Aorta (tissue), 5 donors: ENCODE measurements around the gene ASAP2. TPM values are rescaled to one million over a fixed set of nuclear protein-coding genes. Genes with fewer than 3 reads are reported as not detected.

ENCODE experiments used
- ATAC-seq: fragments of 200-7000 bp; cut with Tn5 transposase; one replicate; pipeline ENCODE4 v1.9.1; 2022; ENCODE audit warnings: moderate library complexity; ENCODE audit not compliant: low FRiP score
- DNase-seq, 2 donors: peaks; one replicate each; pipeline ENCODE4 v3.0.0-alpha.2; 2020
- H3K27ac ChIP-seq, 2 donors: one replicate each; pipeline ENCODE4 v1.5.1; 2013; ENCODE audit warnings: low read length in 2 of 2, mild to moderate bottlenecking in 2 of 2, moderate library complexity in 2 of 2, control low read depth in 1 of 2, inconsistent platforms in 1 of 2, low read depth in 1 of 2
- H3K27me3 ChIP-seq, 2 donors: one replicate each; pipeline ENCODE4 v1.6.1; 2013; ENCODE audit warnings: control low read depth in 1 of 2, low read length in 1 of 2, mild to moderate bottlenecking in 1 of 2, moderate library complexity in 1 of 2; ENCODE audit not compliant: insufficient read depth in 2 of 2, control insufficient read depth in 1 of 2
- H3K36me3 ChIP-seq, 2 donors: one replicate each; pipeline ENCODE4 v1.6.1; 2013; ENCODE audit warnings: control low read depth in 1 of 2, low read length in 1 of 2, mild to moderate bottlenecking in 1 of 2; ENCODE audit not compliant: insufficient read depth in 2 of 2, control insufficient read depth in 1 of 2
- H3K4me1 ChIP-seq, 2 donors: one replicate each; pipeline ENCODE4 v1.6.1; 2013; ENCODE audit warnings: low read length in 2 of 2, control low read depth in 1 of 2, mild to moderate bottlenecking in 1 of 2, moderate library complexity in 1 of 2; ENCODE audit not compliant: insufficient read depth in 2 of 2, control insufficient read depth in 1 of 2
- H3K4me3 ChIP-seq, 2 donors: one replicate each; pipeline ENCODE4 v1.5.1; 2013; ENCODE audit warnings: low read length in 2 of 2, control low read depth in 1 of 2, mild to moderate bottlenecking in 1 of 2
- H3K9me3 ChIP-seq: one replicate; pipeline ENCODE4 v1.6.1; 2013; ENCODE audit warnings: mild to moderate bottlenecking, low read length; ENCODE audit not compliant: control insufficient read depth
- WGBS, 2 donors: extraction: QIAGEN DNeasy Blood & Tissue Kit; methylation state at CpG; one replicate each; pipeline ENCODE4 v1.1.7; 2013; 5-methylcytosine and 5-hydroxymethylcytosine counted together
- intact Hi-C, 2 donors: fragments of 100-400 bp; cut with DNase I; formaldehyde crosslinking; loops; one replicate each; pipeline versions ENCODE4 v1.14.2 to v1.15.0; 2022
- polyA plus RNA-seq, 2 donors: library from polyadenylated mRNA; stranded (reverse); fragments of 200-250 nt; gene quantifications; one replicate each; pipeline ENCODE4 v1.2.3, GENCODE V29; 2013
- total RNA-seq, 2 donors: library from RNA; stranded (reverse); fragmentation: NEBNext Ultra II Directional; extraction: Animal tissue kit (Norgen Biotek cat#: 25700); gene quantifications; one replicate each; pipeline ENCODE4 v1.2.1, GENCODE V29; 2021
- donor health status: healthy with polysubstance abuse.
- donor health status: Bipolar disorder and iron deficiency.
- donor health status: DM: no; HTN: no; CAD: no.
- donor health status: DM: no; HTN: no; CAD: no.
- donor health status: DM: yes; HTN: yes; CAD: no.

The ASAP2 gene
- total and polyA plus RNA-seq, 4 donors: 16.7 to 72.4 (median 48.8) TPM

DNA sequence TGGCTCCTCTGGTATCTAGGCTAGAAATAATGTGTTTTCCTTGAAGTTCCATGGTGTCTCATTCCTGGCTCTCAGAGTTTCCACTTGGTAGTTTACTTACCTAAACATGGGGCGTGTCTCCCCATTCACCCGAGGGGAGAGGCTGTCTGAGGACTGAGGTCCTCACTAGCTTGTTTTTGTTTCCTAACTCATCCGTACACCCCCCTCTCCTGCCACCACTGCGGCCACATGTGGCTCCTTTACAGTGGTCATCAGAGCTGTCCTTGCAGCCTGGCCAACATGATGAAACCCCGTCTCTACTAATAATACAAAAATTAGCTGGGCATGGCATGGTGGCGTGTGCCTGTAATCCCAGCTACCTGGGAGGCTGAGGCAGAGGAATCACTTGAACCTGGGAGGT is 106.0 kb downstream of the ASAP2 start:
- 86 to 88% methylated on average over 6 of the region's 6 CpGs for WGBS, 2 donors
- H3K4me3 ChIP-seq: no peak overlapping the region
- no peak overlapping the region for H3K27ac ChIP-seq
- no peaks in the 10 kb centered on the region for H3K9me3 ChIP-seq
- H3K27me3 ChIP-seq: no peaks in the 10 kb centered on the region
- intact Hi-C loops: no loop called here
- H3K36me3 ChIP-seq: no peaks in the 10 kb centered on the region
- H3K4me1 ChIP-seq: peaks cover 4 to 6% of the 10 kb centered on the region in 2 donors
- ATAC-seq (no peak), DNase-seq (no peak)

DNA sequence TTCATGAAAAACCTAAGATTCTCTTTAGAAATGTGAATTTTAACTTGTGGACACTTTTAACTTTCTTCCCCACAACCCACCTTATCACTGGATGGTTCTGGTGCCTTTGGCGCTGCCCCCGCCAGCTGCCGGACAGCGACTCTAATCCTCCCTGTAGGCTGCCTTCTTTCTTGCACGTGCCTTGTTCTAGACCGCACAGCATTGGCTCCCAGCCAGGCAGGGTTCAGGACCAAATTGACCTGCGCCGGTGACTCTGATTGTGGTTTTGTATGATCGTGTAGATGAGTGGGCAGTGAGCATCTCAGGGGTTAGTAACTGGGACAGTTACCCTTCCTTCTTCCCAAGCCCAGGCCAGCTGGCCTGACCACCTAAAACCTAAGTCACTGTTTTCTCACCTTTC is 106.8 kb downstream of the ASAP2 start:
- H3K4me1 ChIP-seq: peaks cover 3% of the 10 kb centered on the region in 2 donors
- no peak overlapping the region for H3K4me3 ChIP-seq
- ATAC-seq (no peak), DNase-seq (no peak)
- no peaks in the 10 kb centered on the region for H3K27me3 ChIP-seq
- 89 to 92% methylated on average over 9 of the region's 9 CpGs for WGBS, 2 donors
- H3K27ac ChIP-seq: no peak overlapping the region
- no peaks in the 10 kb centered on the region for H3K9me3 ChIP-seq
- intact Hi-C loops: no loop called here
- no peaks in the 10 kb centered on the region for H3K36me3 ChIP-seq

DNA sequence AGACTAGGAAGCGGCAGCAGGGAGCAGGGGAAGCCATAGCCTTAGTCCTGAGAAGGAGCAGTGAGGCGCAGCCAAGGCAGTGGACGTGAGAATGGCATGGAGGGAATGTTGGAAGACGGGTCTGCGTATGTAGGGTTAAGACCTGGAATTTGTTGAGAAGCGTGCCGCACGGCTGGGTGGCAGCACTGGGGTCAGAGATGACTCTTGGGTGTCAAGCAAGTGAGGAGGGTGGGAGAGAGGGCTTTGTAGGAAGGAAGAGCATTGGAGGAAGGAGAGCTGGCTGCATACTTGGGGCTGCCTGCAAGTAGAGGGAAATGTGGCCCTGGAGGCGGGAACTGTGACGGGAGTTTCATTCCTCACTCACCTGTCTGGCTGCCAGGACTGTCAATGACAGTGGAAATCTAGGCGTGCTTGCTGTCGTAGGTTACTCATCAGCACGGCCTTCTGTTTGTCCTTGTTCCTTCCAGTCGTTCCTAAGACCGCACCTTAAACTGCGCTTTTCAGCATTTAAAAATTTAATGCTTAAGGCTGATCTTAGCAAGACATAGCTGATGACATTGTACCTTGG is 108.8 kb downstream of the ASAP2 start:
- DNase-seq (no peak), ATAC-seq (no peak)
- Histone ChIP-seq H3K4me1 (peaks cover 0 to 2% of the 10 kb centered on the region in 2 donors), H3K4me3 (no peak overlapping the region), H3K27ac (no peak overlapping the region), H3K9me3 (no peaks in the 10 kb centered on the region), H3K36me3 (no peaks in the 10 kb centered on the region), H3K27me3 (no peaks in the 10 kb centered on the region)
- intact Hi-C loops: no loop called here
- WGBS, 2 donors: 88 to 89% methylated on average over 16 of the region's 16 CpGs

DNA sequence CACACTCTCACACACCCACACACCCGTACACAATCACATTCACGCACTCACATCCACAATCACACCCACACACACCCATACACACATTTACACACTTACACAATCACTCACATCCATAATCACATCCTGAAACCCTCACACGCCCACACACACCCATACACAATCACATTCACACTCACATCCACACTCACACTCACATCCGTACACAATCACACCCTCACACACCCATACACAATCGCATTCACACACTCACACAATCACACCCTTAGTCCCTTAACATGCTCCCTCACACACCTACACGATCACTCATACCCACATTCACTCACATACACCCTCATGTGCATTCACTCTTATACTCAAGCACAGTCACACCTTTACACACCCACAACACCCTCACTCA is 110.9 kb downstream of the ASAP2 start:
- H3K9me3 ChIP-seq: no peaks in the 10 kb centered on the region
- ATAC-seq (no peak), DNase-seq (no peak)
- H3K27ac ChIP-seq: no peak overlapping the region
- intact Hi-C loops: no loop called here
- H3K4me1 ChIP-seq: no peaks in the 10 kb centered on the region
- H3K4me3 ChIP-seq: no peak overlapping the region
- 93 to 94% methylated on average over 6 of the region's 6 CpGs for WGBS, 2 donors
- no peaks in the 10 kb centered on the region for H3K27me3 ChIP-seq
- no peaks in the 10 kb centered on the region for H3K36me3 ChIP-seq

DNA sequence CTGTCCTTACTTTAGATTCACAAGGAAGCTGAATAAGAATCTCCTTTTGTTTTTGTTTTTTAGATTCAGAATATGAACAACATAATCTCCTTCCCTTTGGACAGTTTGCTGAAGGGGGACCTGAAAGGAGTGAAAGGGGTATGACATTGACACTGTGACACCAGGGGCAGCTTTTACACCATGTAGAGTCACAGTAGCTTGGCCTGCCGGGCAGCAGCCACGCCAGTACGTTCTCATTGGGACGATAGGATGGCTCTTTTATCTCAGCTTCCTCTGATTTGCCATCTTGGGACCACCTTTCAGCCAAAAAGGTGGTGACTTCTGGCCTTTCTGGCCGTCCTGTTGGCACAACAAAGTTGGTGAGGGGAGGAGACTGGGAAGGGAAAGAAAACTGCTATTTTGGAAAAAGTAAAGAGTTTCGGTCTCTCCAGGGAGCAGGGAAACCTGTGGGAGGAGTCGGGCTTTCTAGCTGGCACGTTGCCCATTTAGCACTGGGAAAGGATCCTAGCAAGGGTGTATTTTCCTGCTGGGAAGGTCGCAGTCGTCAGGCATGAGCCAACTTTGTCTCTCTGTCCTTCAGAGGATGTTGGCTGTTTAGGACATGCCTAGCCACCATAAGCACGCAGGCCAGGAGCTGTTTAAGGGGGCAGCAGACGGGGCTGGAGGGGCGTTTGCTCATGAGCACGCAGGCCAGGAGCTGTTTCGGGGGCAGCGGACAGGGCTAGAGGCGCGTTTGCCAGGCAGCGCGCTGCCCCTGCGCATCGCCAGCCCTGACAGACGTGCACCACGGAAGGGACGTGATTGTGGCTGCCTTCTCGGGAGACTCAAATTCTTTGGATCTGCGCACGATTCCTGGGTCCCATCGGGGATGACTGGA is 112.1 kb downstream of the ASAP2 start:
- ATAC-seq: peak; percentile 47

DNA sequence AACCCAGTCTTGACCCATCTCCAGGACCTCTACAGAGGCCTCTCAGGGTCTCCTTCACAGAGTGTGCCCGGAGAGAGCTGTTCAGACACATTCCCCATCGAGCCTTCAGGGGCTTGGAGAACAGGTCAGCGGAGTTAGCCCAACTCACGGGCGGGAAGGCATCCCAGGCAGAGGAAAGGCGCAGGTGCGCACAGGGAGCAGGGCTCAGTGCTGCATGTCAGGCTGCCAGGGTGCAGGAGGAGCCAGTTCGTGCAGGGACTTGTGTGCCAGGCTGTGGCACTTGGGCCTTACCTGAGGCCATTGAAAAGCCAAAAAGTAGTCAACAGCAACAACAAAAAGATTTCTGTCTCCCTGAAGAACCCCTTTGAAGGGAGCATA is 112.7 kb downstream of the ASAP2 start:
- DNase-seq: no peak
- H3K9me3 ChIP-seq: no peaks in the 10 kb centered on the region
- H3K27ac ChIP-seq: no peak overlapping the region
- intact Hi-C loops: no loop called here
- 89 to 92% methylated on average over 8 of the region's 8 CpGs for WGBS, 2 donors
- H3K4me3 ChIP-seq: no peak overlapping the region
- H3K27me3 ChIP-seq: no peaks in the 10 kb centered on the region
- peak; percentile 16 for ATAC-seq
- peaks cover 0 to 1% of the 10 kb centered on the region in 2 donors for H3K36me3 ChIP-seq
- no peaks in the 10 kb centered on the region for H3K4me1 ChIP-seq

More for the DNA sequence above, 112.1 kb downstream of the ASAP2 start:
- no peak overlapping the region for H3K4me3 ChIP-seq
- WGBS, 2 donors: 43 to 46% methylated on average over 29 of the region's 29 CpGs
- peak overlapping the region in 1 of 2 donors; percentile 43 for H3K27ac ChIP-seq
- intact Hi-C loops: no loop called here
- no peaks in the 10 kb centered on the region for H3K4me1 ChIP-seq
- H3K9me3 ChIP-seq: no peaks in the 10 kb centered on the region
- H3K27me3 ChIP-seq: no peaks in the 10 kb centered on the region
- DNase-seq: peak; percentile 80 to 84
- H3K36me3 ChIP-seq: no peaks in the 10 kb centered on the region

DNA sequence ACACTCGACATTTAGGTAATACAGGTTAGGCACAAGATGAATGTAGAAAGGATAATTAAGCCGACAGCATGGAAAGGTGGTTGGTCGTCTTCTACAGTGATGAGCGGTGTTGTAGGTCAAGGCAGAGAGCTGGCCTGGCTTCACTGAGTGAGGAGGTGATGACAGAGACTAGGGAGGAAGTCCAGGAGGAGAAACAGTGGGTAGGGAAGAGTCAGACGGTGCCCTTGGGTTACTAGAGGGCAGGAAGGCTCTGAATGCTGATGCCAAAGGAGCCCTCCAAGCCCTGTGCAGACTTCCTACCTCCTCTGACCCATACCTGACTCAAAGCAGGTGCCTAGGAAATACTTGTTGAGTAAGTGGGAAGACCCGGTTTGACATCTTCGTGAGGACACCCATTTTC is 116.0 kb downstream of the ASAP2 start:
- peaks cover 0 to 1% of the 10 kb centered on the region in 2 donors for H3K36me3 ChIP-seq
- DNase-seq (no peak), ATAC-seq (no peak)
- H3K4me1 ChIP-seq: no peaks in the 10 kb centered on the region
- no peaks in the 10 kb centered on the region for H3K27me3 ChIP-seq
- H3K9me3 ChIP-seq: no peaks in the 10 kb centered on the region
- 86 to 87% methylated on average over 7 of the region's 7 CpGs for WGBS, 2 donors
- H3K4me3 ChIP-seq: no peak overlapping the region
- intact Hi-C loops: no loop called here
- H3K27ac ChIP-seq: no peak overlapping the region

DNA sequence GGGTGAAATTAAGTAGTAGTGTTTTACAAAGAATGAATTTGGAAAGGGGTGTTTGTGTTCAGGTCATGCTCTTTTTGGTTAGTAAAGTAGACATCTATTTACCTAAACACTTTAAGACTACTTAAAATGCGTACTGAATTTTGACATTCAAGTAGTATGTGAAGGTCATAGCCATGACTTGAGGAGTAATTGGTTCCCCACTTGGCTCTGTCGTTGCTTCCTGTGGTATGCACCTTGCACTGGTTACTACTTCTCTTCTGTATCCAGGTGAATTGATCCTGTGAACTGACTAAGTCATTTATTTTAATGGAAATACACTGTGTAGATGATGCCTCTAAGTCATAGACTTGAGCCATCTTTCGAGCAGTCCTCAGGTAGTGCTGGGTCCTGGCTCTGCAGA is 118.8 kb downstream of the ASAP2 start:
- no peak for DNase-seq
- Histone ChIP-seq H3K4me3 (no peak overlapping the region), H3K9me3 (no peaks in the 10 kb centered on the region), H3K27me3 (no peaks in the 10 kb centered on the region), H3K27ac (no peak overlapping the region), H3K36me3 (peaks cover 0 to 1% of the 10 kb centered on the region in 2 donors), H3K4me1 (no peaks in the 10 kb centered on the region)
- ATAC-seq: no peak
- intact Hi-C loops: no loop called here
- 74 to 80% methylated on average over 3 of the region's 3 CpGs for WGBS, 2 donors

DNA sequence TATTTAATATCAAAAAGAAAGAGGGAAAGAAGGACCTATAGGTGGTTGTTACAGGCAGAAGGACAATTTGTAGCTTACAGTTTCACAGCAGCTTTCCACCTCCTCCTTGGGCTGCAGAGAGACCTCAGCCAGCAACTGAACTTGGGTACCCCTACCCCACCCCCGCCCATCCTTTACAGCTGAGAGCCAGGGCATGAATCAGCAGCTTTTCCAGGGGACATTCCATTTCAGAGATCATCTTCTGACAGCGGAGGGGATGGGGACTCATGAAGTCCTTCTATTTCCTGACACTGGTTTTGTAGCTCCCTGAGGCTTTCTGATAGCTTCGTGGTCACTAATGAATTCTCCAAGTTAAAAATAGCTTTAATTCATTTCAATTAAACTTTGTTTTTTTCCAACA is 120.4 kb downstream of the ASAP2 start:
- DNase-seq: no peak
- Histone ChIP-seq H3K36me3 (peaks cover 0 to 1% of the 10 kb centered on the region in 2 donors), H3K9me3 (no peaks in the 10 kb centered on the region), H3K4me3 (no peak overlapping the region), H3K4me1 (no peaks in the 10 kb centered on the region), H3K27ac (peak overlapping the region in 1 of 2 donors; percentile 7), H3K27me3 (no peaks in the 10 kb centered on the region)
- intact Hi-C loops: no loop called here
- ATAC-seq: no peak
- WGBS, 2 donors: 57 to 59% methylated on average over 3 of the region's 3 CpGs
